ENCODE data around the gene SYCN. TPM values are rescaled to one million over a fixed set of nuclear protein-coding genes. Genes with fewer than 3 reads are reported as not detected.
A peak's percentile ranks its signal among the peaks of the same experiment; 100 is the strongest.

SYCN gene
- total RNA-seq, 1 experiment from 2014 or later: not detected

DNA sequence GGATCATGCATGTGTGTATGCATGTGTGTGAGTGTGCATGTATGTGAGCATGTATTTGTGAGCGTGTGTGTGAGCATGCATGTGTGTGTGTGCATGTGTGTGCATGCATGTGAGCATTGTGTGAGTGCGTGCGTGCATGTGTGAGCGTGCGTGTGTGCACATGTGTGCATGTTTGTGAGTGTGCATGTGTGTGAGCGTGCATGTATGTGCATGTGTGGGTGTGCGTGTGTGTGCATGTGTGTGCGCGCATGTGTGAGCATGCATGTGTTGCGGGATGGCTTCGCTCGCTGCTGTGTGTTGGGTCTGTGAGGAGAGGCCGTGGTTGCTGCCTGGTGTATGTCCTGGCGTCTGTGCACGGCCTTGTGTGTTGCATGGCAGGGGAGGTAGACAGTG is 46.1 kb downstream of the SYCN start:
- TF ChIP-seq, protein P1, sequence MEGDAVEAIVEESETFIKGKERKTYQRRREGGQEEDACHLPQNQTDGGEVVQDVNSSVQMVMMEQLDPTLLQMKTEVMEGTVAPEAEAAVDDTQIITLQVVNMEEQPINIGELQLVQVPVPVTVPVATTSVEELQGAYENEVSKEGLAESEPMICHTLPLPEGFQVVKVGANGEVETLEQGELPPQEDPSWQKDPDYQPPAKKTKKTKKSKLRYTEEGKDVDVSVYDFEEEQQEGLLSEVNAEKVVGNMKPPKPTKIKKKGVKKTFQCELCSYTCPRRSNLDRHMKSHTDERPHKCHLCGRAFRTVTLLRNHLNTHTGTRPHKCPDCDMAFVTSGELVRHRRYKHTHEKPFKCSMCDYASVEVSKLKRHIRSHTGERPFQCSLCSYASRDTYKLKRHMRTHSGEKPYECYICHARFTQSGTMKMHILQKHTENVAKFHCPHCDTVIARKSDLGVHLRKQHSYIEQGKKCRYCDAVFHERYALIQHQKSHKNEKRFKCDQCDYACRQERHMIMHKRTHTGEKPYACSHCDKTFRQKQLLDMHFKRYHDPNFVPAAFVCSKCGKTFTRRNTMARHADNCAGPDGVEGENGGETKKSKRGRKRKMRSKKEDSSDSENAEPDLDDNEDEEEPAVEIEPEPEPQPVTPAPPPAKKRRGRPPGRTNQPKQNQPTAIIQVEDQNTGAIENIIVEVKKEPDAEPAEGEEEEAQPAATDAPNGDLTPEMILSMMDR (IDR thresholded peaks at IDR 0.05; ENCODE audit: insufficient read depth in 1 of 2, low read depth in 1 of 2, low read length in 1 of 2, severe bottlenecking in 1 of 2, unreplicated experiment in 1 of 2): no peak
- H3K4me3 Mint-ChIP-seq (ENCODE audit: unreplicated experiment): peak overlapping the region; percentile 30
- H3K36me3 Mint-ChIP-seq (ENCODE audit: insufficient read depth, unreplicated experiment): peaks cover 42% of the 10 kb centered on the region
- H3K9me3 Mint-ChIP-seq (ENCODE audit: unreplicated experiment): no peaks in the 10 kb centered on the region
- Histone ChIP-seq H3K36me3 (ENCODE audit: control insufficient read depth, insufficient read depth, low read length) (peaks cover 3% of the 10 kb centered on the region), H3K9me3 (no peaks in the 10 kb centered on the region), H3K4me1 (peaks cover 68% of the 10 kb centered on the region), H3K27me3 (replicated peaks; ENCODE audit: control insufficient read depth, insufficient read depth, low read length) (no peaks in the 10 kb centered on the region), H3K4me3 (ENCODE audit: low read depth, low read length) (no peak overlapping the region)
- H3K27me3 Mint-ChIP-seq (ENCODE audit: insufficient read depth, unreplicated experiment): no peaks in the 10 kb centered on the region
- ChIA-PET POLR2A (interaction anchor here (0.6 kb wide), 1 partner anchor 131 kb away, joined by 3 read pairs; no protein-coding TSS in a partner anchor), CTCF (no interaction called here)
- intact Hi-C loops (cut with micrococcal nuclease; ENCODE audit: unreplicated experiment): no loop called here
- no TSS peak for BruUV-seq (replicated peaks)
- H3K4me1 Mint-ChIP-seq (ENCODE audit: low read depth, unreplicated experiment): peaks cover 70% of the 10 kb centered on the region
- DNase-seq: no peak
- peak overlapping the region; percentile 84 for H3K27ac Mint-ChIP-seq (ENCODE audit: unreplicated experiment)

- CTCF ChIA-PET: no interaction called here
- no peaks in the 10 kb centered on the region for H3K27me3 Mint-ChIP-seq (ENCODE audit: insufficient read depth, unreplicated experiment)
- Histone ChIP-seq H3K4me1 (peaks cover 69% of the 10 kb centered on the region), H3K36me3 (ENCODE audit: control insufficient read depth, insufficient read depth, low read length) (peaks cover 3% of the 10 kb centered on the region), H3K9me3 (no peaks in the 10 kb centered on the region), H3K27me3 (replicated peaks; ENCODE audit: control insufficient read depth, insufficient read depth, low read length) (no peaks in the 10 kb centered on the region), H3K4me3 (ENCODE audit: low read depth, low read length) (no peak overlapping the region)
- peak overlapping the region; percentile 30 for H3K4me3 Mint-ChIP-seq (ENCODE audit: unreplicated experiment)
- H3K27ac Mint-ChIP-seq (ENCODE audit: unreplicated experiment): peak overlapping the region; percentile 84
- H3K4me1 Mint-ChIP-seq (ENCODE audit: low read depth, unreplicated experiment): peaks cover 65% of the 10 kb centered on the region
- BruUV-seq (replicated peaks): no TSS peak
- POLR2A ChIA-PET: interaction anchor here (0.6 kb wide), 1 partner anchor 130 kb away, joined by 3 read pairs; no protein-coding TSS in a partner anchor
- peaks cover 39% of the 10 kb centered on the region for H3K36me3 Mint-ChIP-seq (ENCODE audit: insufficient read depth, unreplicated experiment)
- intact Hi-C loops (cut with micrococcal nuclease; ENCODE audit: unreplicated experiment): no loop called here
- no peaks in the 10 kb centered on the region for H3K9me3 Mint-ChIP-seq (ENCODE audit: unreplicated experiment)
- TF ChIP-seq, protein P1 (IDR thresholded peaks at IDR 0.05; ENCODE audit: insufficient read depth in 1 of 2, low read depth in 1 of 2, low read length in 1 of 2, severe bottlenecking in 1 of 2, unreplicated experiment in 1 of 2): no peak
- DNase-seq: no peak
Observed at GRCh38 chr19:39157275-39157996, 46.6 kb downstream of the SYCN start.

- Histone ChIP-seq H3K27me3 (replicated peaks; ENCODE audit: control insufficient read depth, insufficient read depth, low read length) (no peaks in the 10 kb centered on the region), H3K4me1 (peaks cover 73% of the 10 kb centered on the region), H3K4me3 (ENCODE audit: low read depth, low read length) (no peak overlapping the region), H3K9me3 (no peaks in the 10 kb centered on the region), H3K36me3 (ENCODE audit: control insufficient read depth, insufficient read depth, low read length) (peaks cover 3% of the 10 kb centered on the region)
- intact Hi-C loops (cut with micrococcal nuclease; ENCODE audit: unreplicated experiment): no loop called here
- ChIA-PET CTCF (no interaction called here), POLR2A (no interaction called here)
- Mint-ChIP-seq H3K4me3 (ENCODE audit: unreplicated experiment) (no peak overlapping the region), H3K36me3 (ENCODE audit: insufficient read depth, unreplicated experiment) (peaks cover 43% of the 10 kb centered on the region), H3K9me3 (ENCODE audit: unreplicated experiment) (no peaks in the 10 kb centered on the region), H3K4me1 (ENCODE audit: low read depth, unreplicated experiment) (peaks cover 64% of the 10 kb centered on the region), H3K27me3 (ENCODE audit: insufficient read depth, unreplicated experiment) (no peaks in the 10 kb centered on the region), H3K27ac (ENCODE audit: unreplicated experiment) (peak overlapping the region; percentile 91)
- BruUV-seq (replicated peaks): no TSS peak
- TF ChIP-seq, protein P1 (IDR thresholded peaks at IDR 0.05; ENCODE audit: insufficient read depth in 1 of 2, low read depth in 1 of 2, low read length in 1 of 2, severe bottlenecking in 1 of 2, unreplicated experiment in 1 of 2): no peak
- no peak for DNase-seq
Observed at GRCh38 chr19:39156326-39157230, 47.5 kb downstream of the SYCN start.

Data from Caco-2 (cell line).